GM06990 (cell line): ENCODE measurements around the gene ANKS1B.

Experiments used
- DNase-seq: peaks from one replicate; pipeline ENCODE4 v3.0.0-alpha.2; 2011; ENCODE audit not compliant: insufficient read length; ENCODE audit errors: extremely low read depth
- H3K27me3 ChIP-seq: replicated peaks from 2 replicates; pipeline ENCODE4 v1.6.0; 2011; ENCODE audit warnings: low read length; ENCODE audit not compliant: control insufficient read depth, insufficient read depth
- H3K36me3 ChIP-seq: 2 replicates; pipeline ENCODE4 v1.5.1; 2011; ENCODE audit warnings: low read length; ENCODE audit not compliant: control insufficient read depth, insufficient read depth
- H3K4me3 ChIP-seq: replicated peaks from 2 replicates; pipeline ENCODE4 v1.5.1; 2011; ENCODE audit warnings: low read depth, mild to moderate bottlenecking, control low read depth, low read length
- CTCF ChIP-seq: IDR thresholded peaks from 2 replicates; pipeline ENCODE4 v1.5.1; 2011; ENCODE audit warnings: low read length, control low read depth, mild to moderate bottlenecking, inconsistent platforms; ENCODE audit not compliant: insufficient read depth, poor library complexity, severe bottlenecking

Gene ANKS1B

GRCh38 chr12:99137124-99137855, 847.4 kb downstream of the ANKS1B start:
- no peaks in the 10 kb centered on the region for H3K27me3 ChIP-seq
- no peak overlapping the region for H3K4me3 ChIP-seq
- no peaks in the 10 kb centered on the region for H3K36me3 ChIP-seq
- DNase-seq: no peak
- TF ChIP-seq CTCF: peak; percentile 13

DNA sequence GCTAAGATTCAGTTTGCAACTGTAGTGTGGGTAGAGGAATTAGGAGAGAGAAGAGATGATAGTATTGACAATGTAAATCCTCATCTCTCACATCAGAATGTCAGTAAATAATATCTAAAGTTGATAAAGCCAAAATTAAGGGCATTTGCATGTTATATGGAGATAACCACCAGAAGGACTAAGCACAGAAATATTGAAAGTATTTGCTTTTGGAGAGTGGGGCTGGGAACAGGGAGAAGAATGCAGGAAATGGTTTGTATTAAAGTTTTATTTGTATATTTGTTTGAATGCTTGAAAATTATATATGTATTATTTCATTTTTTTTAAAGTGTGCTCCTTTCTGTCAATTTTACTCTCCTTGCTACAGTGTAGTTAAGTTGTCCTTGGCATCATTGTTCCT, 848.2 kb downstream of the ANKS1B start:
- no peak for DNase-seq
- no peak overlapping the region for H3K4me3 ChIP-seq
- H3K27me3 ChIP-seq: no peaks in the 10 kb centered on the region
- no peak for TF ChIP-seq CTCF
- H3K36me3 ChIP-seq: no peaks in the 10 kb centered on the region

DNA sequence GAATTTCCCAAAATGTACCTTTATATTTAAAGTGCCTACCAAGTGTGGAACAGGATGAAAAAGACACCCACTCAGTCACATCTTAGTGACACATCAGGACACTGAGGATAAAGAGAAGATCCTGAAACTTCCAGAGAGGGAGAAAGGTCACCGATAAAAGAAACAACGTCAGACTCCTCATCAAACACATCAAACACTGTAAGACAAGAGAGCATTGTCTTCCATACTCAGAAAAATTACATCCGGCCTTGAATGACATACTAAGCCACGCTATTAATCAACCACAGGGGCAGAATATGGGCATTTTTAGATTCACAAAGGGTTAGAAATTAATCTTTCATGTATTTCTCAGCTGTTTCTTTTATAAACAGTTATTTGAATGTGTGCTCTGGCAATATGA, 849.4 kb downstream of the ANKS1B start:
- TF ChIP-seq CTCF: no peak
- Histone ChIP-seq H3K27me3 (no peaks in the 10 kb centered on the region), H3K36me3 (no peaks in the 10 kb centered on the region), H3K4me3 (no peak overlapping the region)
- DNase-seq: no peak

GRCh38 chr12:99133401-99133800, 851.3 kb downstream of the ANKS1B start:
- TF ChIP-seq CTCF: no peak
- no peak for DNase-seq

GRCh38 chr12:99131751-99132199, 853.0 kb downstream of the ANKS1B start:
- no peak for TF ChIP-seq CTCF

More at GRCh38 chr12:99133401-99133800, 851.3 kb downstream of the ANKS1B start:
- Histone ChIP-seq H3K27me3 (no peaks in the 10 kb centered on the region), H3K4me3 (no peak overlapping the region), H3K36me3 (no peaks in the 10 kb centered on the region)

More at GRCh38 chr12:99131751-99132199, 853.0 kb downstream of the ANKS1B start:
- Histone ChIP-seq H3K36me3 (no peaks in the 10 kb centered on the region), H3K4me3 (no peak overlapping the region), H3K27me3 (no peaks in the 10 kb centered on the region)
- peak; percentile 36 for DNase-seq
